Measurements from ENCODE around the gene AJM1. TPM values are rescaled to one million over a fixed set of nuclear protein-coding genes. Genes with fewer than 3 reads are reported as not detected.

The AJM1 gene
- total RNA-seq, 2 donors from 2014 or later, result 1.4 to 3.5 TPM

DNA sequence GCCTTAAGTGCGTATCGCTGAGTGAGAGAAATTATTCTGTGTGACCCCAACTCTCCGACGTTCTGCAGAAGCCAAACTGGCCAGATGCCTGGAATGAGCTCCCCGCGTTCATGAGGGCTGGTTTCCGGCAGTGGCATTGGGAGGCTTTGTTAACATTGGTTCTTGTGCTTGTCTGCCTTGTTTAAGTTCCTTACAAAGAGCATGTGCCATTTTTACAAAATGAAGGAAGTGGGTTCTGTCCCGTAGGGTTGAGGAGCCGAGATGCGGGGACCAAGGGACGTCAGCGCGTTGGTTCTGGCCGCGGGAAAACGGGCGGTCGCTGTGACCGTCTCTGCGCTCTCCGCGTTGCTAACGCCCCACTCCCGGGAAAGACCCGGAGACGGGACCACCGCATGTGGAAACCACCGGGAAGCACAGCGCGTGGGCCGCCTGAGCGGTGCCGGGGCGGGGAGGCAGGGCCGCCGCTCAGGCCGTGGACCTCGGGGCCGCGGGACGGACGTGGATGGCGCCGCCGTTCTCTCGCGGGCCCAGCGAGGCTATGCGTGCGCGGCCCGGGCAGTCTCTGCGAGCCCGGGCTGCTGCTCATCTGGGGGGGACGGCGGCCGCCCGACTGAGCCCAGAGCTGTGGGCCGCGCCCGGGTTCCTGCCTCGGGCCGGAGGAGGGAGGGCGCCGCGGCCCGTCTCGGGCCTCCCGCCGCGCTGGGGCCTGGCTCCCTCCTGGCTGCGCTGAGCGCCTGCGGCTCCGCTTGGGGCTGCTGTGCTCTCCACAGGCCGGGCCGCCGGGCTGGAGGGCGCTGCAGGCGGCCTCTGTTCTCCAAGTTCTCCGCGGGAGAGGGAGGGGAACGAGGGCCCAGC lies 21.1 kb upstream of the AJM1 start:
- H3K27ac Mint-ChIP-seq, result peak overlapping the region; percentile 38
- peaks cover 3% of the 10 kb centered on the region for H3K27me3 Mint-ChIP-seq (ENCODE audit: insufficient read depth)
- Histone ChIP-seq H3K27me3 (ENCODE audit: control insufficient read depth, insufficient read depth, low read length, poor library complexity, severe bottlenecking) (no peaks in the 10 kb centered on the region), H3K4me1 (ENCODE audit: control insufficient read depth, insufficient read depth, low read length) (peaks cover 3% of the 10 kb centered on the region), H3K4me3 (ENCODE audit: low read length) (peak overlapping the region; percentile 1), H3K9ac (ENCODE audit: extremely low read depth, low read length, poor library complexity, severe bottlenecking) (no peak overlapping the region), H3K9me3 (ENCODE audit: control insufficient read depth, low read length) (no peaks in the 10 kb centered on the region), H3K27ac (ENCODE audit: low read depth, low read length) (no peak overlapping the region), H3K36me3 (ENCODE audit: control insufficient read depth, insufficient read depth, low read length) (peaks cover 47% of the 10 kb centered on the region)
- H3K4me1 Mint-ChIP-seq, result peaks cover 10% of the 10 kb centered on the region
- peaks cover 50% of the 10 kb centered on the region for H3K36me3 Mint-ChIP-seq (ENCODE audit: low read depth)
- 30 to 37% methylated on average over 32 to 83 of the region's 83 CpGs for WGBS, 2 experiments (ENCODE audit: insufficient coverage in 1 of 2, insufficient read length in 1 of 2)
- H3K9me3 Mint-ChIP-seq, result no peaks in the 10 kb centered on the region
- H3K4me3 Mint-ChIP-seq, result peak overlapping the region; percentile 55
- TF ChIP-seq, protein P1, sequence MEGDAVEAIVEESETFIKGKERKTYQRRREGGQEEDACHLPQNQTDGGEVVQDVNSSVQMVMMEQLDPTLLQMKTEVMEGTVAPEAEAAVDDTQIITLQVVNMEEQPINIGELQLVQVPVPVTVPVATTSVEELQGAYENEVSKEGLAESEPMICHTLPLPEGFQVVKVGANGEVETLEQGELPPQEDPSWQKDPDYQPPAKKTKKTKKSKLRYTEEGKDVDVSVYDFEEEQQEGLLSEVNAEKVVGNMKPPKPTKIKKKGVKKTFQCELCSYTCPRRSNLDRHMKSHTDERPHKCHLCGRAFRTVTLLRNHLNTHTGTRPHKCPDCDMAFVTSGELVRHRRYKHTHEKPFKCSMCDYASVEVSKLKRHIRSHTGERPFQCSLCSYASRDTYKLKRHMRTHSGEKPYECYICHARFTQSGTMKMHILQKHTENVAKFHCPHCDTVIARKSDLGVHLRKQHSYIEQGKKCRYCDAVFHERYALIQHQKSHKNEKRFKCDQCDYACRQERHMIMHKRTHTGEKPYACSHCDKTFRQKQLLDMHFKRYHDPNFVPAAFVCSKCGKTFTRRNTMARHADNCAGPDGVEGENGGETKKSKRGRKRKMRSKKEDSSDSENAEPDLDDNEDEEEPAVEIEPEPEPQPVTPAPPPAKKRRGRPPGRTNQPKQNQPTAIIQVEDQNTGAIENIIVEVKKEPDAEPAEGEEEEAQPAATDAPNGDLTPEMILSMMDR (conservative IDR thresholded peaks at IDR 0.05), result peak; percentile 19
- DNase-seq, result peak; percentile 75

DNA sequence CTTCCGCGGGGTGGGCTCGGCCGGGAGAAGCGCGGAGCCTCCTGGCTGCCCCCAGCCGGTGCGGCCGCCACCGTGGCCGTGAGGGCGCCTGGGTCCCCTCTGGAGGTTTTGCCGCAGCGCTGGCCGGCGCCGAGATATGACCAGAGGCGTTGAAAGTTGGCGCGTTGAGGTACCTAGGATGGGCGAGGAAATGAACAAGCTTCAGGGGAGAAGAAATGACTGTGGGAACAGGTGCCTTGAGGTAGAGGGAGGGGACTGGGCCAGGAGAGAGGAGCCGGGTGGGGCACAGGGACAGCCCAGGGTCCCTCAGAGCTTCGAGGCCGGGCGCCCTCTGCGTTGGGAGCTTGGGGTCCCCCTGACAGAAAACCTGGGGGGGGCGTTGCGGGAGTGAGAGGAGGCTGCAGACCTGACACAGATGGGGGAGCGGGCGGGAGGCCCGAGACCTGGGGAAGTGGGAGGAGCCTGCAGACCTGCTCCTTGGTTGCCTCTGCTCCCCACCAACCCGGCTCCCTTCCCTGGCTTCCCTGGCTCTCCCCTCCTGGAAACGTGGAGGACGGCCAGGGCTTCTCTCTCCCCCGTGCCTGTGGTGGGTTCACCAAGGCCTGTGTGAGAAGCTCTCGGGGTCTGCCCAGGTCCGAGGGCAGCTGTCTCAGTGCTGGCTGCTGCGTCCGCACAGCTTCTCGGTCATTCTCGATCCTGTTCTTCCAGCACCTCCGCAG lies 20.3 kb upstream of the AJM1 start:
- no peaks in the 10 kb centered on the region for H3K27me3 ChIP-seq (ENCODE audit: control insufficient read depth, insufficient read depth, low read length, poor library complexity, severe bottlenecking)
- H3K4me1 ChIP-seq (ENCODE audit: control insufficient read depth, insufficient read depth, low read length), result peaks cover 3% of the 10 kb centered on the region
- H3K27ac ChIP-seq (ENCODE audit: low read depth, low read length), result no peak overlapping the region
- H3K4me3 Mint-ChIP-seq, result no peak overlapping the region
- H3K36me3 Mint-ChIP-seq (ENCODE audit: low read depth), result peaks cover 44% of the 10 kb centered on the region
- peaks cover 45% of the 10 kb centered on the region for H3K36me3 ChIP-seq (ENCODE audit: control insufficient read depth, insufficient read depth, low read length)
- H3K4me3 ChIP-seq (ENCODE audit: low read length), result no peak overlapping the region
- H3K4me1 Mint-ChIP-seq, result peaks cover 10% of the 10 kb centered on the region
- no peaks in the 10 kb centered on the region for H3K9me3 ChIP-seq (ENCODE audit: control insufficient read depth, low read length)
- H3K27me3 Mint-ChIP-seq (ENCODE audit: insufficient read depth), result peaks cover 3% of the 10 kb centered on the region
- 74 to 81% methylated on average over 26 to 42 of the region's 42 CpGs for WGBS, 2 experiments (ENCODE audit: insufficient coverage in 1 of 2, insufficient read length in 1 of 2)
- no peak overlapping the region for H3K9ac ChIP-seq (ENCODE audit: extremely low read depth, low read length, poor library complexity, severe bottlenecking)
- DNase-seq, result peak; percentile 58
- H3K27ac Mint-ChIP-seq, result peak overlapping the region; percentile 80
- TF ChIP-seq, protein P1 (conservative IDR thresholded peaks at IDR 0.05), result no peak
- H3K9me3 Mint-ChIP-seq, result no peaks in the 10 kb centered on the region

DNA sequence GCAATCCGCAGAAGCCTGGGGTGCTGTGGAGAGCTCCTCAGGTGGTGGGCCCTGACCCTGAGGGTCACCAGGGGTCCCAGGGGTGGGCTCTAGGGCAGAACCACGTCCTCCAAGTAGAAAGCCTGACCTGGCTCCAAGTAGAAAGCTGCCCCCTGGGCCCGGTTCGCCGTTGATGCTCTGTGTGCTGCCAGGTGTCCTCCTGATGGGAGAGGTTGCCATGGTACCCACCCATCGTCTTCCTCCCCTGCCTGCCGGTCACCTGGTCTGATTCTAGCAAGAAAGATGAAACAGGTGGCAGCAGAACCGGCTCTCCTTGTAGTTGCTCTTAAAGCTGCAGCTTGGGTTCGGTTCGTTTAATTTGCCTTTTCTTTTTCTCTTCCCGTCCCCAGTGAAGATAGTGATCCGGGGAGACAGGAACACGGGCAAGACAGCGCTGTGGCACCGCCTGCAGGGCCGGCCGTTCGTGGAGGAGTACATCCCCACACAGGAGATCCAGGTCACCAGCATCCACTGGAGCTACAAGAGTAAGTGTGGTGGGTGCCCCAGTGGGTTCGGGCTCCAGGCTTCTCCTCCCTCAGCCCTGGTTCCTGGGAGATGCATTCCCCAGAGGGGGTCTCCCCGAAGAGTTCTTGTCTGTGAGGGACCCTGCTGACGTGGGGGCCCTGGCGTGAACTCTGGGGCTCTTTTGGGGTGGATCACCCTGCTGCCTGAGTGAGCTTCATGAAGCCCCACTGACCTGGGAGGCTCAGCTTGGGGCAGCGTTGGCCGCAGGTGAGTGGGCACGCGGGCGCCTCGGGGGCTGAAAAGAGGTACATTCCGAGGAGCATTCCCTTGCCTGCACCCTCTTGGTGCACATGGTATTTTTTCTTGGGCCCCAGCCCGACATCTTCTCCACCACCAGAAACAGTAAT lies 18.9 kb upstream of the AJM1 start:
- Histone ChIP-seq H3K4me3 (ENCODE audit: low read length) (no peak overlapping the region), H3K9me3 (ENCODE audit: control insufficient read depth, low read length) (no peaks in the 10 kb centered on the region), H3K9ac (ENCODE audit: extremely low read depth, low read length, poor library complexity, severe bottlenecking) (no peak overlapping the region), H3K27ac (ENCODE audit: low read depth, low read length) (no peak overlapping the region), H3K4me1 (ENCODE audit: control insufficient read depth, insufficient read depth, low read length) (peaks cover 3% of the 10 kb centered on the region), H3K27me3 (ENCODE audit: control insufficient read depth, insufficient read depth, low read length, poor library complexity, severe bottlenecking) (no peaks in the 10 kb centered on the region), H3K36me3 (ENCODE audit: control insufficient read depth, insufficient read depth, low read length) (peaks cover 48% of the 10 kb centered on the region)
- no peaks in the 10 kb centered on the region for H3K9me3 Mint-ChIP-seq
- TF ChIP-seq, protein P1 (conservative IDR thresholded peaks at IDR 0.05), result no peak
- DNase-seq, result no peak
- 92 to 96% methylated on average over 19 to 30 of the region's 30 CpGs for WGBS, 2 experiments (ENCODE audit: insufficient coverage in 1 of 2, insufficient read length in 1 of 2)
- H3K36me3 Mint-ChIP-seq (ENCODE audit: low read depth), result peaks cover 34% of the 10 kb centered on the region
- peaks cover 10% of the 10 kb centered on the region for H3K4me1 Mint-ChIP-seq
- no peak overlapping the region for H3K4me3 Mint-ChIP-seq
- no peak overlapping the region for H3K27ac Mint-ChIP-seq
- peaks cover 3% of the 10 kb centered on the region for H3K27me3 Mint-ChIP-seq (ENCODE audit: insufficient read depth)
